Central memory CD8-positive, alpha-beta T cell (primary cell): Measurements from ENCODE around the gene PAK5.

Experiments used
- ATAC-seq: fragments of 150-1000 bp; cut with Tn5 transposase; replicated peaks from 2 replicates; pipeline ENCODE4 v1.10.0; 2022; ENCODE audit warnings: mild to moderate bottlenecking, moderate FRiP score, moderate number of reproducible peaks; ENCODE audit not compliant: poor library complexity, severe bottlenecking; ENCODE audit errors: extremely low read depth
- DNase-seq, 2 donors: peaks; one replicate each; pipeline ENCODE4 v3.0.0; 2021; ENCODE audit warnings: low spot score in 2 of 2
- H3K27ac Mint-ChIP-seq: one replicate; pipeline ENCODE4 v1.8.0; 2022; ENCODE audit warnings: low read depth, mild to moderate bottlenecking, moderate library complexity, mixed read lengths
- H3K27me3 Mint-ChIP-seq: one replicate; pipeline ENCODE4 v1.8.0; 2022; ENCODE audit warnings: mixed read lengths
- H3K36me3 Mint-ChIP-seq: one replicate; pipeline ENCODE4 v1.8.0; 2022; ENCODE audit warnings: mild to moderate bottlenecking, moderate library complexity, mixed read lengths; ENCODE audit not compliant: insufficient read depth
- H3K4me1 Mint-ChIP-seq: one replicate; pipeline ENCODE4 v1.8.0; 2022; ENCODE audit warnings: mixed read lengths
- H3K4me3 Mint-ChIP-seq: one replicate; pipeline ENCODE4 v1.8.0; 2022; ENCODE audit warnings: mild to moderate bottlenecking, moderate library complexity, mixed read lengths
- H3K9me3 Mint-ChIP-seq: one replicate; pipeline ENCODE4 v1.8.0; 2022; ENCODE audit warnings: mixed read lengths

Gene PAK5

DNA sequence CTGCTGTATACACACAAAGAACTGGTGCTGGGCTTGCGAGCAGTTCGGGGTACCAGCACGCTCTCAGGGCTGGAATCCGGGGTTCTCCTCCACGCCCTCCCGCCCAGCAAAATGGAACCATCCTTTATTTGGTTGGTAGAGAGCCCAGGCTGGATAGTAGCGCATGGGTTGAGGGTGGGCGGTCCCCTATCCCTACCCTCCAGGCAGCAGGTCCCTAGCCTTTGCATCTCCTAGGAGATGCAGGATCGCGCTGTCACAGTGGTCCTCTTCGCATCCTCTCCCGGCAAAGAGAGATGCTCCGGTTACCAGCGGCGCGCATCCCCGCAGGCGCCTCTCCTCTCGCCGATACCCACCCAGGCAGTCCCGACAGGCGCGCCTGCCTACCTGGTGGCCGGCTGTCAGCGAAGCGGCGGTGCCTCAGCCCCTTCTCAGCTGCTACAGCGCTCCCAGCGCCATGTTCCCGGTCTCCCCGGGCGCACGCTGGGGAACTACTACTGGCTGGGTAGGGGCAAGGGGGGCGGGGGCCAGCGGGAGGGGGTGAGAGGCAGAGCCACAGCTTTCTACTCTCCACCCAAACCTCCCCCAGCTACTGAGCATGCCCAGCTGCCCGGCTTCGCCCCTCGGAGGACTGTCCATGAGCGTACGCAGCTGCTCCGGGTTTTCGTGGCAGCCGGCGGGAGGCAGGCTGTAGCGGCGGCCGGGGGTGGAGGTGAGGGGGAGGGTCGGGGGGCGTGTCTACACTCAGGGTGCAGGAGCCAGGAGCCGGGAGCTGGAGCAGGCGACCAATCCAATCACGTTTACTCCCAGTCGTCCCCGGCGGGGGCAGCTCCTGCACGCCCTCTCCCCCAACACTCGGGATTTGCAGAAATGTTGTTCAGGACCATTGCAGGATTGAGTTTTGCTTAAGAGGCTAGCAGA is at the start of gene PAK5:
Gene PAK5, minus strand, starts transcription at position 699 of the 918 bp plus-strand sequence. CDS start 194,748 bp downstream, outside the sequence.
- no peak within 1 kb of the TSS for H3K4me3 Mint-ChIP-seq

DNA sequence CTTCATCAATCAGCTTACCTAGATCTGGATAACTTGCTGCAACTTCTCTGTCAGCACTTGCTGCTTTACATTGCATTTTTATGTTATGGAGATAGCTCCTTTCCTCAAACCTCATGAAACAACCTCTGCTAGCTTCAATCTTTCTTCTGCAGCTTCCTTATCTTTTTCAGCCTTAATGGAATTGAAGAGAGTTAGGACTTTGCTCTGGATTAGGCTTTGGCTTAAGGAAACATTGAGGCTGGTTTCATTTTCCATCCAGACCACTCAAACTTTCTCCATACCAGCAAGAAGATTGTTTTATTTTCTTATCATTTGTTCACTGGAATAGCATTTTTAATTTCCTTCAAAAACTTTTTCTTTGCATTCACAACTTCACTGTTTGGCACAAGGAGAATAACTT is 48.8 kb upstream of the PAK5 start:
- Mint-ChIP-seq H3K27ac (no peak overlapping the region), H3K9me3 (peaks cover 6% of the 10 kb centered on the region), H3K4me1 (no peaks in the 10 kb centered on the region), H3K27me3 (peaks cover 11% of the 10 kb centered on the region), H3K36me3 (peaks cover 1% of the 10 kb centered on the region), H3K4me3 (no peak overlapping the region)
- ATAC-seq: no peak
- no peak for DNase-seq

More for the DNA sequence above, at the start of gene PAK5:
- peaks cover 30% of the 10 kb centered on the region for H3K27me3 Mint-ChIP-seq
- no peak for ATAC-seq
- H3K9me3 Mint-ChIP-seq: peaks cover 11% of the 10 kb centered on the region
- no peak within 1 kb of the TSS for H3K27ac Mint-ChIP-seq
- no peak for DNase-seq
- H3K36me3 Mint-ChIP-seq: no peaks in the 10 kb centered on the region
- H3K4me1 Mint-ChIP-seq: no peaks in the 10 kb centered on the region

DNA sequence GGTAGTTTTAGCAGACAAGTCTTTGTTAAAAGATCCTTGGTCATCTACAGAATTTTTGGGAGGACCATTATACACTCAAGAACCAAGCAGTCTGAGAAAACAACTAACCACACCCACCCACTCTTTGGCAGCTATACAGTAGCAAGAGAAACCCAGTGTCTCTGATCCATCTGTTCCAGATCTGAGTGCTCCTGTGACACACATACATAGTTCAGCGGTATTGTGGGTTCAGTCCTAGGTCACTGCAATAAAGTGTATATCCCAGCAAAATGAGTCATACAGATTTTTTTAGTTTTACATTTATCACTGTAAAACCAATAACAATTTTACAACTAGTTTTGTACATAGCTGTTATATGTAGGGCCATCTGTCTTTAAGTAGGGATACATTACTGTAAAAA is 47.4 kb upstream of the PAK5 start:
- Mint-ChIP-seq H3K27ac (no peak overlapping the region), H3K27me3 (peaks cover 11% of the 10 kb centered on the region), H3K4me3 (no peak overlapping the region), H3K36me3 (peaks cover 1% of the 10 kb centered on the region), H3K9me3 (peaks cover 6% of the 10 kb centered on the region), H3K4me1 (no peaks in the 10 kb centered on the region)
- ATAC-seq (no peak), DNase-seq (no peak)

DNA sequence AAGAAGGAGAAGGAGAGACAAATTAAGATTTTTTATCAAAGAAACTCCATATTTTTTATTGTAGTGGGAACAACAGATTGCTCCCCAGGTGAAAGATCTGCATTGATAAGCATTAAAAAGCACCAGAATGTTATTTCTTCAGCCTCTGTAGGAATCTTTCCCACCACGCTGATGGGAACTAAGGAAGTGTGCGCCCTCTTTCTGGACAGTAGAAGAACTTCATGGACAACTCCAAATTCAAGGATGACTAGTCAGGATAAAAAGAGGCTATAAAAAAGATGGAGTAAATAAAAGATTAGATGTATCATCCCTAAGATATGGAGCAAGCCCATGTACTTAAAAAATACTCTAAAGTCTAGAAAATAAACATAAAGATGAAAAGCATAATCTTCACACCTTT is 45.8 kb upstream of the PAK5 start:
- no peak for DNase-seq
- H3K9me3 Mint-ChIP-seq: peaks cover 6% of the 10 kb centered on the region
- peaks cover 1% of the 10 kb centered on the region for H3K36me3 Mint-ChIP-seq
- H3K27me3 Mint-ChIP-seq: peaks cover 11% of the 10 kb centered on the region
- H3K4me1 Mint-ChIP-seq: no peaks in the 10 kb centered on the region
- no peak overlapping the region for H3K4me3 Mint-ChIP-seq
- H3K27ac Mint-ChIP-seq: no peak overlapping the region
- no peak for ATAC-seq

DNA sequence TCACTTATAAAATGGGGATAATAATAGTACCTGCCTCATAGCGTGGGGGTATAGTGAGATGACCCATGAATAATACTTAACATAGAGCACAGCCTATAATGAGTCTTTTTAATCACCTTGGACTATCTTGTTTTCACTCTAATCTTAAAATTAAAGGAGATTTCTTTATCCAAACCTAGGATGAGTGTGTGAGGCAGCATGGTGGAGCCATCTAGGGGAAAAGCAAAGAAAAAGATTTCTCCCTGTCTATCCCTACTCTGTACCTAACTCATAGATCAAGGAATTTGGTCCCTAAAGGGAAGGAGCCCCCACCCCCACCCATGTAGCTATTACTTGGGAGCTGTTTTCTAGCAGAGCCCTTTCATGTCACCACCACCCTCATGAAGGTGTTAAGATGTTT is 45.2 kb upstream of the PAK5 start:
- no peak for DNase-seq
- no peak for ATAC-seq
- Mint-ChIP-seq H3K4me1 (no peaks in the 10 kb centered on the region), H3K36me3 (peaks cover 1% of the 10 kb centered on the region), H3K27ac (no peak overlapping the region), H3K4me3 (no peak overlapping the region), H3K9me3 (peaks cover 2% of the 10 kb centered on the region), H3K27me3 (peaks cover 11% of the 10 kb centered on the region)

GRCh38 chr20:9877932-9878495 is 39.1 kb upstream of the PAK5 start:
- Mint-ChIP-seq H3K4me1 (no peaks in the 10 kb centered on the region), H3K27ac (no peak overlapping the region), H3K4me3 (no peak overlapping the region), H3K36me3 (no peaks in the 10 kb centered on the region), H3K27me3 (no peaks in the 10 kb centered on the region), H3K9me3 (no peaks in the 10 kb centered on the region)
- ATAC-seq (no peak), DNase-seq (no peak)

DNA sequence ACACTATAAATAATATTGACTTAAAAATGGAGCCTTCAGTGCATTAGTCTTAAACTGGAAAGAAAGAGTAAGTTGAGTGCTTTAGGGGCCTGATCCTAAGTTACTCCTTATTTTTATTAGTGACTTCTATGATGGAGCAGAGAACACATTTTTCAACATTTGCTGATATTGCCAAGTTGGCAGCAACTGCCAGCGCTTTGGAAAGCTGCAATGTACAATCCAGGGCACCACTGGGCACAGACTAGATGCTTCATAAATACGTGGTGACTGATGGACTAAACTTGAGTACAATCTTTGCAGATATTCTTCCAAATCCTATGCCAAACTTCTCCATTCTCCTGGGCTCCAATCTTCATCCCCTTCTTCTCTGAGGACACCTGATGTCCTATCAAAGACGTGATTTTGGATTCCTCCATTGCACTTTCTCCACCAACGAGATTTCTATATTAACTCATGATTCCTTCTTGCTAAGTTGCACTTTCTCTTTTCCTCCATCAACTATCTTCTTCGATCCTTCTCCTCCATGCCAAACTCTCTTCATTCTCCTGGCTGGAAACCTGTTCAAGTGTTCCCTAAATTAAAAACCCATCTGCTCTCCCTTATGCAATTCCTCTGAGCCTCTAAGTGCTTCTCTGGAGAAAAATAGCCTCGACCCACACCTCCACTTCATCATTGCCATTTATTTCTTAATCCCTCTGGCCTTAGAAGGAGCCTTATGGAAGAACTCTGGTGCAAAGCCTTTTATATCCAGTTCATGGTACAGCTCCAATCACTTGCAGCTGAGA is 28.5 kb upstream of the PAK5 start:
- H3K36me3 Mint-ChIP-seq: no peaks in the 10 kb centered on the region
- H3K4me1 Mint-ChIP-seq: no peaks in the 10 kb centered on the region
- H3K27me3 Mint-ChIP-seq: no peaks in the 10 kb centered on the region
- H3K27ac Mint-ChIP-seq: no peak overlapping the region
- DNase-seq: no peak
- peaks cover 9% of the 10 kb centered on the region for H3K9me3 Mint-ChIP-seq
- no peak for ATAC-seq
- no peak overlapping the region for H3K4me3 Mint-ChIP-seq

DNA sequence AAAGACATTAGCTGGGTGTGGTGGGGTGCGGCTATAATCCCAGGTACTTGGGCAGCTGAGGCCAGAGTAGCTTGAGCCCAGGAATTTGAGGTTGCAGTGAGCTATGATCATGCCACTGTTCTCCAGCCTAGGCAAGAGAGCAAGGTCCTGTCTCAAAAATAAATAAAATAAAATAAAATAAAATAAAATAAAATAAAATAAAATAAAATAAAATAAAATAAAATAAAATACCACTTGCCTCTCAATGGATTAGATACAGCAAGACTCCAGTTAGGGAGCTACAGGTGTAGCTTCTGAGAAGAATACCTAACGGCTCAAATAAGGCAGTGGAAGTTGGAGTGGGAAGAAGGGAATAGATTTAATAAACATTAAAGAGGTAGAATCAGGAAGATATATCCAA is 13.7 kb upstream of the PAK5 start:
- no peak overlapping the region for H3K27ac Mint-ChIP-seq
- ATAC-seq (no peak), DNase-seq (no peak)
- H3K36me3 Mint-ChIP-seq: no peaks in the 10 kb centered on the region
- peaks cover 12% of the 10 kb centered on the region for H3K9me3 Mint-ChIP-seq
- no peaks in the 10 kb centered on the region for H3K4me1 Mint-ChIP-seq
- no peaks in the 10 kb centered on the region for H3K27me3 Mint-ChIP-seq
- no peak overlapping the region for H3K4me3 Mint-ChIP-seq

DNA sequence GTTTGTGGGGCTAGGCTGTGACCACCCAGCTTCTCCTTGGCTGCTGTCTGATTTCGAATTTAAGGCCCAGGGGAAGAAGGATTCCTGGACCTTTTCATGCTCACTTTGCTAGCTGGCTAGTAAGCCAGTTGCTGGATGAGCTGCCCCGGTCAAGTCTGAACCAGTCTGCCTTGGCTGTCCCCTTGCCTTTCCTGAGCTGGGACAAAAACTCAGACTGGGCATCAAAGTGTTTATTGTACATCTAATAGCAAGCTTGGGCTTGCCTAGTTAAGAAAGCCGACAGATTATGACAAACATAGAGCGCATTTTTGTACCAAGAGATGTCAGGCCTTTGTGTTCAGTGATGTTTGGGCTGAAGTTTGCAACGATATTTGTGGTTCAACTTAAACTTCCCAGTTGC is 750 bp upstream of the PAK5 start:
- peaks cover 30% of the 10 kb centered on the region for H3K27me3 Mint-ChIP-seq
- no peak for ATAC-seq
- no peak for DNase-seq
- no peak overlapping the region for H3K27ac Mint-ChIP-seq
- no peak overlapping the region for H3K4me3 Mint-ChIP-seq
- H3K36me3 Mint-ChIP-seq: no peaks in the 10 kb centered on the region
- H3K4me1 Mint-ChIP-seq: no peaks in the 10 kb centered on the region
- H3K9me3 Mint-ChIP-seq: peaks cover 11% of the 10 kb centered on the region

- Mint-ChIP-seq H3K27ac (no peak overlapping the region), H3K4me3 (no peak overlapping the region), H3K27me3 (peaks cover 30% of the 10 kb centered on the region), H3K4me1 (no peaks in the 10 kb centered on the region), H3K36me3 (no peaks in the 10 kb centered on the region), H3K9me3 (peaks cover 11% of the 10 kb centered on the region)
- DNase-seq: no peak
- ATAC-seq: no peak
Measured at GRCh38 chr20:9838035-9838377, 870 bp downstream of the PAK5 start.

GRCh38 chr20:9837634-9838033 is 1.2 kb downstream of the PAK5 start:
- no peaks in the 10 kb centered on the region for H3K4me1 Mint-ChIP-seq
- no peak overlapping the region for H3K4me3 Mint-ChIP-seq
- no peak for DNase-seq
- H3K27me3 Mint-ChIP-seq: peaks cover 30% of the 10 kb centered on the region
- H3K9me3 Mint-ChIP-seq: peaks cover 11% of the 10 kb centered on the region
- H3K36me3 Mint-ChIP-seq: no peaks in the 10 kb centered on the region
- no peak overlapping the region for H3K27ac Mint-ChIP-seq
- ATAC-seq: no peak

DNA sequence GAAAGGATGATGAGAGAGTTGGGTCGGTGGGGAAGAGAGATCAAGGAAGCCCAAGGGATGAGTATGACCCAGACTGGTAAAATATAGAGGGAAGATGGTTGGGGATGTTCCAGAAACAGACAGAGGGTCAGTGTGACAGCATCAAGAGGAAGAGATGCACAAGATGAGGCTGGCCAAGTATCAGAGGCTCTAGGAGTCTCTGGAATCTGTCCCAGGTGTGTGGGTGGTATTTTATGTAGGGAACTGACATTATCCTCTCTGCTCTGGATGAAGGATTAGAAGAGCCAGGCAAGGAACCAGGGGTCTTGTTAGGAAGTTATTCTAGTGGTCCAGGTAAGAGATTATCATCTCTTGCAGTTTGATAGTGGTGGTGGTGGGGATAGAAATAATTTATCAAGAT is 3.6 kb downstream of the PAK5 start:
- ATAC-seq: no peak
- H3K36me3 Mint-ChIP-seq: no peaks in the 10 kb centered on the region
- H3K4me1 Mint-ChIP-seq: no peaks in the 10 kb centered on the region
- DNase-seq: no peak
- no peak overlapping the region for H3K27ac Mint-ChIP-seq
- peaks cover 6% of the 10 kb centered on the region for H3K9me3 Mint-ChIP-seq
- peaks cover 25% of the 10 kb centered on the region for H3K27me3 Mint-ChIP-seq
- no peak overlapping the region for H3K4me3 Mint-ChIP-seq

DNA sequence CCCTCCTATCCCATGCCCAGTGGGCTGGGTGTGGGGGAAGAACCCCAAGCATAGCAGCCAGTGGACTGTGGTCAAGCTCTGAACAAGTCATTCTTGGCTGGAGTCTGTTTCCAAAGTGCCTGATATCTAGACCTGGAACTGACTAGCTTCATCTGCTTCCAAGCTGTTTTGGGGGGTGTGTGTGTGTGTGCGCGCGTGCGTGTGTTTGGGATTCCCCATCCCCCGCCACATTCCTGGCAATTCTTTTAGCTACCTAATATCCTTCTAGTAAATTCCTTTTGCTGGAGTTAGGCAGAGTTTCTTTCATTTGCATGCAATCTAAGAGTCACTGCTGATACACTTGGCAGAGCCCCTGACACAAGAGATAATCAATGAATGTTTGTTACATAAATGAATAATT is 7.8 kb downstream of the PAK5 start:
- Mint-ChIP-seq H3K4me1 (no peaks in the 10 kb centered on the region), H3K27me3 (no peaks in the 10 kb centered on the region)

More for the DNA sequence above, 7.8 kb downstream of the PAK5 start:
- no peaks in the 10 kb centered on the region for H3K36me3 Mint-ChIP-seq
- no peak overlapping the region for H3K27ac Mint-ChIP-seq
- peaks cover 6% of the 10 kb centered on the region for H3K9me3 Mint-ChIP-seq
- no peak for DNase-seq
- no peak for ATAC-seq
- no peak overlapping the region for H3K4me3 Mint-ChIP-seq
